HCT116 (cell line): ENCODE results near the gene ABCB6. TPM values are rescaled to one million over a fixed set of nuclear protein-coding genes. Genes with fewer than 3 reads are reported as not detected.
A peak's percentile ranks its signal among the peaks of the same experiment; 100 is the strongest.

Source experiments
- ATAC-seq: fragments of 200-7000 bp; cut with Tn5 transposase; 2 replicates; pipeline ENCODE4 v1.9.1; 2020; ENCODE audit warnings: mild to moderate bottlenecking, moderate library complexity
- BruUV-seq: library from RNA; stranded (reverse); fragments of 400-500 nt; replicated peaks from 2 replicates; lab custom pipeline; 2021; lab: Mats Ljungman, UMichigan
- CTCF ChIA-PET: fragments of 300-600 bp; sonication (Branson Sonifier 250); formaldehyde crosslinking; loops from one replicate; lab custom pipeline; 2021; ENCODE audit warnings: antibody characterized with exemption; lab: Charles Lee
- POLR2A ChIA-PET: fragments of 300-600, 350-600 bp; sonication (Branson Sonifier 250); formaldehyde crosslinking; loops from one replicate; lab custom pipeline; 2021; ENCODE audit warnings: antibody characterized with exemption; lab: Charles Lee
- RAD21 ChIA-PET, 2 experiments: fragments of 300-600 bp; sonication (Branson Sonifier 250); formaldehyde crosslinking; loops; one replicate each; lab custom pipeline; 2023; ENCODE audit warnings: low total read pairs in 2 of 2; ENCODE audit not compliant: uncharacterized antibody in 2 of 2, unreplicated experiment in 2 of 2, low non-redundant PET in 1 of 2; lab: Charles Lee
- DNase-seq: peaks from one replicate; pipeline ENCODE4 v3.0.0-alpha.2; 2010; ENCODE audit warnings: low read depth, low spot score
- H2AFZ ChIP-seq: fragments of 200-600 bp; shearing (Covaris generic), sonication (generic); 2 replicates; pipeline ENCODE4 v1.6.1; 2017; ENCODE audit warnings: low read depth, mixed run types, mixed read lengths, antibody characterized with exemption, low read length; ENCODE audit not compliant: poor library complexity, severe bottlenecking
- H3K27ac ChIP-seq: 2 replicates; pipeline ENCODE4 v1.5.1; 2012; ENCODE audit warnings: low read depth, low read length
- H3K27me3 ChIP-seq: fragments of 200-600 bp; sonication (generic); 2 replicates; pipeline ENCODE4 v1.6.1; 2016; ENCODE audit warnings: mixed run types, low read length, mixed read lengths; ENCODE audit not compliant: insufficient read depth
- H3K36me3 ChIP-seq, 2 experiments: fragments of 200-500 bp in 1 of 2; fragments of 200-600 bp in 1 of 2; sonication (Bioruptor generic) in 1 of 2; sonication (generic) in 1 of 2; 2 replicates each; pipeline versions ENCODE4 v1.5.1 to v1.6.1; 2014 to 2016; ENCODE audit warnings: low read length in 2 of 2, inconsistent platforms in 1 of 2, mixed read lengths in 1 of 2, mixed run types in 1 of 2; ENCODE audit not compliant: insufficient read depth in 2 of 2, control insufficient read depth in 1 of 2
- H3K4me1 ChIP-seq, 2 experiments: fragments of 200-600 bp in 1 of 2; sonication (generic) in 1 of 2; 2 replicates each; pipeline versions ENCODE4 v1.5.1 to v1.6.1; 2012 to 2017; ENCODE audit warnings: low read length in 2 of 2, inconsistent platforms in 1 of 2, mild to moderate bottlenecking in 1 of 2, mixed read lengths in 1 of 2, mixed run types in 1 of 2, moderate library complexity in 1 of 2; ENCODE audit not compliant: insufficient read depth in 2 of 2, control insufficient read depth in 1 of 2
- H3K4me2 ChIP-seq: fragments of 200-600 bp; sonication (generic); 2 replicates; pipeline ENCODE4 v1.6.1; 2017; ENCODE audit warnings: mixed run types, low read length, mixed read lengths
- H3K4me3 ChIP-seq, 2 experiments: fragments of 200-600 bp in 1 of 2; sonication (generic) in 1 of 2; replicated peaks in 1 of 2; 2 replicates each; pipeline ENCODE4 v1.5.1; 2011 to 2016; ENCODE audit warnings: low read length in 2 of 2, control low read depth in 1 of 2, low read depth in 1 of 2, mild to moderate bottlenecking in 1 of 2, mixed read lengths in 1 of 2, mixed run types in 1 of 2
- H3K79me2 ChIP-seq: fragments of 200-600 bp; sonication (generic); 2 replicates; pipeline ENCODE4 v1.6.1; 2017; ENCODE audit warnings: mild to moderate bottlenecking, mixed run types, low read length, moderate library complexity, mixed read lengths; ENCODE audit not compliant: insufficient read depth
- H3K9ac ChIP-seq: fragments of 200-600 bp; sonication (generic); 2 replicates; pipeline ENCODE4 v1.6.1; 2016; ENCODE audit warnings: low read length, mixed read lengths
- H3K9me2 ChIP-seq: fragments of 200-600 bp; sonication (generic), shearing (Covaris generic); 2 replicates; pipeline ENCODE4 v1.6.1; 2017; ENCODE audit warnings: mixed run types, mild to moderate bottlenecking, moderate library complexity; ENCODE audit not compliant: insufficient read depth
- H3K9me3 ChIP-seq, 2 experiments: fragments of 200-500 bp in 1 of 2; fragments of 200-600 bp in 1 of 2; sonication (Bioruptor generic) in 1 of 2; sonication (generic) in 1 of 2; 2 replicates each; pipeline ENCODE4 v1.6.1; 2014 to 2017; ENCODE audit warnings: low read length in 2 of 2, mixed read lengths in 2 of 2, inconsistent platforms in 1 of 2, low read depth in 1 of 2, mild to moderate bottlenecking in 1 of 2, mixed run types in 1 of 2, moderate library complexity in 1 of 2; ENCODE audit not compliant: control insufficient read depth in 1 of 2, insufficient read depth in 1 of 2
- H4K20me1 ChIP-seq: fragments of 200-600 bp; sonication (generic), shearing (Covaris generic); 2 replicates; pipeline ENCODE4 v1.6.1; 2017; ENCODE audit warnings: mixed run types, mild to moderate bottlenecking, moderate library complexity; ENCODE audit not compliant: insufficient read depth
- CEBPB ChIP-seq: IDR thresholded peaks from 2 replicates; pipeline ENCODE4 v1.6.1; 2012; ENCODE audit warnings: low read depth
- POLR2A ChIP-seq: IDR thresholded peaks from 2 replicates; pipeline ENCODE4 v1.7.0; 2011; ENCODE audit warnings: borderline replicate concordance; ENCODE audit not compliant: insufficient read depth, insufficient read length; ENCODE audit errors: extremely low read depth
- YY1 ChIP-seq: IDR thresholded peaks from 2 replicates; pipeline ENCODE4 v1.6.1; 2011; ENCODE audit warnings: low read length, low read depth, moderate library complexity, mild to moderate bottlenecking; ENCODE audit not compliant: insufficient replicate concordance; ENCODE audit errors: extremely low read depth
- ZFX ChIP-seq: fragments of 450-650 bp; IDR thresholded peaks from 2 replicates; pipeline ENCODE4 v1.6.1; 2017
- intact Hi-C: fragments of 100-400 bp; cut with micrococcal nuclease; formaldehyde crosslinking; loops from 2 replicates; pipeline ENCODE4 v1.10.0; 2022
- total RNA-seq: library from RNA; stranded (reverse); gene quantifications from one replicate; pipeline ENCODE4 v1.2.1, GENCODE V29; 2021; ENCODE audit not compliant: unreplicated experiment

The ABCB6 gene
- total RNA-seq, 1 experiment from 2014 or later = 24.5 TPM

- ChIA-PET CTCF (interaction anchor here (0.6 to 1.9 kb wide), 6 partner anchors 11 to 175 kb away, joined by 3 to 16 read pairs (median 4); no protein-coding TSS in a partner anchor), RAD21 (interaction anchor here (0.9 to 1.6 kb wide), 2 partner anchors 41 to 118 kb away, joined by 3 to 5 read pairs; no protein-coding TSS in a partner anchor), POLR2A (interaction anchor here (0.8 to 1.4 kb wide), 4 partner anchors 16 to 41 kb away, joined by 3 to 5 read pairs (median 4); partner anchors contain the start of gene ZFAND2B)
- H3K27me3 ChIP-seq = no peaks in the 10 kb centered on the region
- H3K4me3 ChIP-seq = peak within 1 kb of the TSS; percentile 87 to 93
- BruUV-seq = no TSS peak
- peak; percentile 56 for DNase-seq
- H3K27ac ChIP-seq = peak within 1 kb of the TSS; percentile 97
- TF ChIP-seq ZFX = peak; percentile 64; the same call in 1 of the 2 replicates
- no peak for TF ChIP-seq CEBPB
- TF ChIP-seq YY1 = peak; percentile 61
- peak; percentile 88 for TF ChIP-seq POLR2A
- TF ChIP-seq, all 23 proteins: peak for 3
- peak; percentile 78 for ATAC-seq
- Histone ChIP-seq H3K4me2 (peak within 1 kb of the TSS; percentile 98), H3K36me3 (peaks cover 4 to 16% of the 10 kb centered on the region in 2 experiments; a peak in 3 of 4 replicates), H4K20me1 (no peaks in the 10 kb centered on the region), H3K9me3 (no peaks in the 10 kb centered on the region), H3K79me2 (peaks cover 23% of the 10 kb centered on the region), H2AFZ (peak within 1 kb of the TSS; percentile 35), H3K9me2 (no peaks in the 10 kb centered on the region), H3K9ac (peak within 1 kb of the TSS; percentile 85), H3K4me1 (peaks cover 10 to 27% of the 10 kb centered on the region in 2 experiments)
- intact Hi-C loops = loop anchor here (2.0 to 10.0 kb wide), 3 partner anchors 30 to 358 kb away; partner anchors contain the start of genes DNPEP and ZFAND2B
These were observed 41.8 kb downstream of the ABCB6 start, which contains the start of gene CNPPD1 for GRCh38 chr2:219176818-219177551. TSS of gene CNPPD1 (minus strand) at chr2:219176925. CDS start at chr2:219176828, 97 bp downstream.
